ENCODE measurements around the gene LTF.
"Not testable (repeated sequence)": the region's sequence is repeated elsewhere in the genome, so short reads cannot be mapped to it uniquely, and the experiment has no call there.

Gene LTF

DNA sequence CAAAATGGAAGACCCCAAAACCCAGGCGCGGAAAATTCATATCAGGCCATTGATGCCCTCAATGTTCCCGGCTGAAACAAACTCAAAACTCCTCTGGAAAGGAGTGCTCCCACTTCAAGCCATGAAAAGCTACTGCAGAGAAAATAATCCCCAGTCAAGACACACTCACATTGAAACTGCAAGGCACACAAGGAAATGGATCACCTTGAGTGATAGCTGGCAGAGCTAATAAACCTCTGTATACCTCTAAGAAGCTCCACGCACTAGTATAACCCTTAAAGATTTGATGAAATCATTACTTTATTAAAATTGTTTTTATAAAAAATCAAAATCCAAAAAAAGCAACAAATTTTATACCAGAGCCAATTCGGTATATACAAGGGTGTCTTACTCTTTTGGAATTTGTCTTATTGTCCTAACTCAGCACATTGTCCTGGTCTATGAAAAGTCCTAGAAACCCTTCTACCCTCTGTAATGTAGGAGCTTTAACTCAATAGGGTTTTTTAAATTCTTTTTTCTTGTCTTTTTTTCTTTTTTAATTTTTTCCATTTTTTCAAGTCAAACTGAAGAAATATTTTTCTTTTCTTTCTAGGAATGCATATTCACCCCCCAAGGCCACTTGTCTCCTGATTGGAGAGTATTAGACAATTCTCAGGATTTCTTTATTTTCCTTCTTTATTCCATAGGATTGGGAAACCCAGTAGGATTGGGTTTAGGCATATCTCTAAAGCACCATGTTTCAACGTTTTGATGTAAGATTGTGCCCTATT, 66.3 kb downstream of the LTF start:
- in situ Hi-C loops (cut with MboI; ENCODE audit: low sequenced_read_pairs): no loop called here

DNA sequence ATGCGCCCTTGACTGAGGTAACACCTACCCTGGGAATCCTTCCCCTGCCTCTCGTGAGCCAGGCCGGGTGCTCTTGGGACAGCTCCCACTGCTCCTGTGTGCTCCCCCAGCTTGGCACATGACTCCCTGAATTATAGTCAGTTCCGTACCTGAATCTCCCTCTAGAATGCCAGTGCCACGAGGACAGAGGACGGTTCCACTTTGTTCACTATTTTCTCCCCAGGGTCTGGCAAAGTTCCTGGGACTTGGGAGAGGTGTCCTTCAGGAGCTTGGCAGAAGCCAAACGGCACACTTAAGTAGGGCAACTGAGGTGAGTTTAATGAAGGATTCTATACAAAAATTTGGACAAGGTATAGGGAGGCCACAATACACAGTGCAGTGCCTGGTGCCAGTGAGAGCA, 67.6 kb downstream of the LTF start:
- in situ Hi-C loops (cut with MboI; ENCODE audit: low sequenced_read_pairs): no loop called here

DNA sequence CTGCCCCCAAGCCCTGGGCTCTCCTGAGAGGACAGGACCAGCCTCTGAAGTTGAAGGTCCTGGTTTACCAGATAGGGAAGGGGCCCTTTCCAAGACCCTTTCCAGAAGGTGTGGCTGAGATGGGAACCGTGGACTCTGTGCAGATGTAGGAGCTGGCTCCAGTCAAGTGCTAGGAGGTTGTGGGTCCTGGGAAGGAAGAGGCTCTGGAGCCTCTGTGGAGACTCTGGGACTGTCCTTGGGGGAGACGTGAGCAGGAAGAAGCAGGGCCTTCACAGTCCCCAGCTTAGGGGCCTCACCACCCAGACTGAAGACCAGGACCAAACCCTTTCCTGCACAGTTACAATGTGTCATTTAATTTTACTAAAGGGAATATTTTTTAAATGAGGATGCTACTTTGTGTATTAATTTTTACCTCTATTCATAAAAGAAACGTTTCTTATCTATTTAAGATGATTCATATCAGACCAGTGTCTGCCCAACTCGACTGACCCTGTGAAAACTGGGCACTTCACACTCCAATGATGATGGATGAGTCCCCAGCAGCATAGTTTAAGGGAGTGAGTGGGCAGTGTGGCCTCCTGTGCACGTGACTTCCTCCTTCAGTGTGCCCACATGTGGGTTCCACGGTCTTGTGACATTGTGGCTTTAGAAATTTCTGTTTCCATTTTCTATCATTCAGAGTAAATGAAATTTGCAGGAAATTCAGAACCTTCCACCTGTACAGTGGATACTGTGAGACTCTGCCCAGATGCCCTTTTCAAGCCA, 68.8 kb downstream of the LTF start:
- in situ Hi-C loops (cut with MboI; ENCODE audit: low sequenced_read_pairs): no loop called here

DNA sequence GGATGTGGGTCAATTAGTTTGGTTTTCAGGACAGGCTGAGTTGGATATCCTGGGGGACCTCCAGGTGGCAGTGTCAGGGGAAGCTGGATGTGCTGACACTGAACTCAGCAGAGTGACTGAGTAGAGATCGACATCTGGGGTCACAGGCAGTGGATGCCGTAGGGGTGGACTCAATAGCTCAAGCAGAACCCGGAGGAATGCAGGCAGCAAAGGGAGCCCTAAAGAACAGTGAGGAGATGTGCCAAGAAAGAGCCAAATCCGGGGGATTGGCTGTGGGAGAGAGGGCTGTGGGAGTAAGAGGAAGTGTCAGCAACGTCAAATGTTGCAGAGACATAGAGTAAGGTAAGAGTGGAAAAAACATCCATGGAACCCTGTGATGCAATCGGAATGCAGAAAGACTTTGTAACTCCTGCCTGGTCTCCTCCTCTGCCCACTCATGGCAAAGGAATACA, 69.5 kb downstream of the LTF start:
- in situ Hi-C loops (cut with MboI; ENCODE audit: low sequenced_read_pairs): no loop called here

DNA sequence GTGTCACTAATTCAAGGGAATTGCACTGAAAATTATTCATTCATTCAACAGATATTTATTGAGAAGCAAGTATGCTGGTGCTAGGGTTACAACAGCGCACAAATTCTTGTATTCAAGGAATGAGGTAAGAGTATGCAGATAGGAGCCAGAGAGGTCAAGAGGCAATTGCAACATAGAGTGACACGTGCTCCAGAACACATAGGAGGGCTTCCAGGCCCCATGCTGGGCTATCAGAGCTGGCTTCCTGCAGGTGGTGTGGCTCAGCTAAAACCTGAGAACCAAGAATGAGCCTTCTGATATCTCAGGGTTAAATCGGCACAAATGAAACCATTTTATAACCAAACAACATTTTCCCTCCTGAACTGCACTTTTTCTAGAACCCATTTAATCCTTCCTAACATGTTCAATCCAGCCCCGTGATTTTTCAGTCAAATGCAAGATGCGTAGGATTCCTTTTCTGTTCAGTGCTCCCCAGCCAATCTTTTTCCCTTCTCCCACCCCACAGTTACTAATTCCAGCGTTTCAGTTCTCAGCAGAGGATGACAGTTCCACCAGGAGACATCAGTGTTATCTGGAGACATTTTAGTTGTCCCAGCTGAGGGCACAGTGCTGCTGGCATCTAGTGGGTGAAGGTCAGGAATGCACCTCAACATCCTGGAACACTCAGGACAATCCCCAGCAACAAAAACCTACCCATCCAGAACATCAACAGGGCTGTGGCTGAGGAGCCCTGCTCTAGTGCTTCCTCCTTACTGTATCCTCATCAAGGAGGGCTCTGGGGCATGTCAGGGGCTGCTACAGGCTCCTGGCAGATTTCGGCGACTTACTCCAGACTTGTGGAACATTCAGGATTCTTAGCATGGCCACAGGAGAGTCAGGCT, 70.9 kb downstream of the LTF start:
- in situ Hi-C loops (cut with MboI; ENCODE audit: low sequenced_read_pairs): no loop called here

DNA sequence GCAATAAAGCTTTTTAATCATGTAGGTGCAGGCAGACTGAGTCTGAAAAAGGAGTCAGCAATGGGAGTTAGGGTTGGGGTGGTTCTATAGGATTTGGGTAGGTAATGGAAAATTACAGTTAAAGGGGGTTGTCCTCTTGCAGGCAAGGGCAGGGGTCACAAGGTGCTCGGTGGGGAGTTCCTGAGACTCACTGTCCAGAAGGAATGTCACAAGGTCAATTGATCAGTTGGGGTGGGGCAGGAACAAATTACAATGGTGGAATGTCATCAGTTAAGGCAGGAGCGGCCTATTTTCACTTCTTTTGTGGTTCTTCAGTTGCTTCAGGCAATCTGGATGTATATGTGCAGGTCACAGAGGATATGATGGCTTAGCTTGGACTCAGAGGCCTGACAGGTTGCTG, 71.7 kb downstream of the LTF start:
- in situ Hi-C loops (cut with MboI; ENCODE audit: low sequenced_read_pairs): no loop called here

- in situ Hi-C loops (cut with MboI; ENCODE audit: low sequenced_read_pairs): not testable (repeated sequence)
Observed at GRCh38 chr3:46391526-46391925, 73.2 kb downstream of the LTF start.

DNA sequence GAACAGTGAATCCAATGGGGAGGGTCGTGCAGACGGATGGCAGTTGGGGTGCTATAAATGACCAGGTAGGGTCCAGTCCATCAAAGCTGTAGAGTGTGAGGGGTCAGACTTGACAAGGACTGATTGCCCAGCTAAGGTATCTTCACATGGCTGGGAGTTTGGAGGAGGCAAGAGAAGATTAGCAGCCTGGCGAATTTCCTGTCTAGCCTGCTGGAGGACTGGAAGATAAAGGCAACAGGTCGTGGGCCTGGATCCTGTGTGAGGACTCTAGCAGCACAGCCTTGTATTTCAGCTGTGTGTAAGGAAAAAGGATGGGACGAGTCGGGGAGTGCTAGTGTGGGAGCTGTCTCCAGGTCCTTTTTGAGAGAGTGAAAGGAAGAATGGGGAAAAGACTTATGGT, 75.4 kb downstream of the LTF start:
- in situ Hi-C loops (cut with MboI; ENCODE audit: low sequenced_read_pairs): no loop called here

- in situ Hi-C loops (cut with MboI; ENCODE audit: low sequenced_read_pairs): not testable (repeated sequence)
Observed at GRCh38 chr3:46388847-46389246, 75.9 kb downstream of the LTF start.

DNA sequence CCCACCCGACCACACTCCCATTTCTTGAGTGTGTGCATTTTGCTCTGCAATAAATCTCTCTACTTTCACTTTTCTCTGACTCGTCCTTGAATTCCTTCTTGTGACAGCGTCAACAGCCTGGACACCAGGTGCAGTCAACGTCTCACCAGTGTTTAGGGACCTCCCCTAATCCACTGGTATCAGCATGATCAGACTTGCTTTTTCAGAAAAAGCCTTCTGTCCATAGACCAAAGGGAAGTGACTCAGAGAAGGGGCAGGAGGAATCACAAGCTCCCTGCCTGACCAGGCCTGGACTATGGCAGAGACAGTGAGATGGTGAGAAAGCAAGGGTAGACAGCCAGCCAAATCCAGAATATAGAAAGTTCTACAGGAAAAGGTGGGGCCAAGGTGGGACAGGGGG, 78.5 kb downstream of the LTF start:
- in situ Hi-C loops (cut with MboI; ENCODE audit: low sequenced_read_pairs): no loop called here
